Small intestine (tissue), 7 donors: Measurements from ENCODE around the gene PDE6B. TPM values are rescaled to one million over a fixed set of nuclear protein-coding genes. Genes with fewer than 3 reads are reported as not detected.
"Not testable (repeated sequence)": the region's sequence is repeated elsewhere in the genome, so short reads cannot be mapped to it uniquely, and the experiment has no call there.

Experiments
- DNase-seq, 2 donors: peaks; one replicate each; pipeline versions ENCODE4 v3.0.0 to v3.0.0-alpha.2; 2013
- FAIRE-seq: peaks from 2 replicates; lab custom pipeline; 2012; peaks lifted over from hg19 to GRCh38; lab: Jason Lieb, UNC
- H3K27ac ChIP-seq, 3 donors: one replicate each; pipeline ENCODE4 v1.5.1; 2013; ENCODE audit warnings: low read length in 2 of 3, mild to moderate bottlenecking in 2 of 3, control low read depth in 1 of 3, inconsistent platforms in 1 of 3, low read depth in 1 of 3, moderate library complexity in 1 of 3
- H3K27me3 ChIP-seq, 3 donors: one replicate each; pipeline ENCODE4 v1.6.1; 2013; ENCODE audit warnings: low read length in 3 of 3, inconsistent platforms in 1 of 3; ENCODE audit not compliant: control insufficient read depth in 3 of 3, insufficient read depth in 3 of 3
- H3K36me3 ChIP-seq, 3 donors: one replicate each; pipeline ENCODE4 v1.6.1; 2013; ENCODE audit warnings: low read length in 3 of 3, inconsistent platforms in 1 of 3, low read depth in 1 of 3, mild to moderate bottlenecking in 1 of 3, moderate library complexity in 1 of 3; ENCODE audit not compliant: control insufficient read depth in 3 of 3, insufficient read depth in 2 of 3
- H3K4me1 ChIP-seq, 3 donors: one replicate each; pipeline ENCODE4 v1.6.1; 2013; ENCODE audit warnings: low read length in 2 of 3, inconsistent platforms in 1 of 3, low read depth in 1 of 3, mild to moderate bottlenecking in 1 of 3, moderate library complexity in 1 of 3; ENCODE audit not compliant: control insufficient read depth in 3 of 3, insufficient read depth in 2 of 3
- H3K4me3 ChIP-seq, 3 donors: one replicate each; pipeline ENCODE4 v1.5.1; 2013; ENCODE audit warnings: low read length in 3 of 3, control low read depth in 1 of 3, inconsistent platforms in 1 of 3, low read depth in 1 of 3, mild to moderate bottlenecking in 1 of 3, moderate library complexity in 1 of 3
- H3K9me3 ChIP-seq, 2 donors: one replicate each; pipeline ENCODE4 v1.6.1; 2013; ENCODE audit warnings: low read depth in 1 of 2, low read length in 1 of 2; ENCODE audit not compliant: control insufficient read depth in 2 of 2, insufficient read depth in 1 of 2
- WGBS, 3 donors: extraction: QIAGEN DNeasy Blood & Tissue Kit; methylation state at CpG; one replicate each; pipeline ENCODE4 v1.1.7; 2013; 5-methylcytosine and 5-hydroxymethylcytosine counted together
- polyA plus RNA-seq, 4 donors: library from polyadenylated mRNA; stranded (reverse) in 3 of 4; unstranded in 1 of 4; fragments of 200-250 nt in 3 of 4; fragments of 120-200 nt in 1 of 4; gene quantifications; one replicate each; pipeline versions ENCODE4 v1.2.1 to v1.2.3, GENCODE V29; 2013
- donor health status: healthy with polysubstance abuse.
- donor health status: control.
- donor health status: control.
- donor health status: Bipolar disorder and iron deficiency.
- donor health status: healthy.

Gene PDE6B
- polyA plus RNA-seq, 4 donors, result 1.8 to 35.2 TPM; not detected in 2

GRCh38 chr4:581181-581580 is 44.2 kb upstream of the PDE6B start:
- Histone ChIP-seq H3K27me3 (peaks cover 12 to 39% (median 33%) of the 10 kb centered on the region in 3 donors), H3K4me3 (no peak overlapping the region), H3K9me3 (no peaks in the 10 kb centered on the region), H3K36me3 (no peaks in the 10 kb centered on the region), H3K27ac (no peak overlapping the region), H3K4me1 (no peaks in the 10 kb centered on the region)
- DNase-seq (no peak), FAIRE-seq (no peak)
- WGBS, 3 donors, result 55 to 61% (median 58%) methylated on average over 6 of the region's 6 CpGs

DNA sequence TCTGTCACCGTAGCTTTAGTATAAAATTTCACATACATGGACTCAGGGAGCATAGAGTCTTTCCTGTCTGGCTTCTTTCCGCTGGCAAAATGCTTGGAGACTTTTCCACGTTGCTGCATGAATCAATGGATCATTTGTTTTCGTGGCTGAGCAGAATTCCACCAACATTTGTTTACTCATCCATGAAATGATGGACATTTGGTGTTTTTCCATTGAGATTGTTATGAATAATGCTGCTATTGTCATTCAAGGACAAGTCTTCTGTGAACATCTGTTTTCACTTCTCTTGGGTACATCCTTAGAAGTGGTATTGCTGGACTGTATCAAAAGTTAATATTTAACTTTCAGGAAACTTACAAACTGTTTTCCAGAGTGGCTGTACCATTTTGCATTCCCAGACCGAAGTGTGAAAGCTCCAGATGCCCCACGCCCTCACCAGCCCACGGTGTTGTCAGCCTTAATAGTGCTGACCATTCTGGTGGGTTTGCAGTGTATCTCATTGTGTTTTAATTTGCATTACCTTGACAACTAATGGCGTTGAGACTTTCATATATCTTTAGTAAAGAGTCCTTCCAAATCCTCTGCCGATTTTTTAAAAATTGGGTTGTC is 43.5 kb upstream of the PDE6B start:
- Histone ChIP-seq H3K27me3 (peaks cover 8 to 35% (median 33%) of the 10 kb centered on the region in 3 donors), H3K27ac (no peak overlapping the region), H3K36me3 (no peaks in the 10 kb centered on the region), H3K4me1 (no peaks in the 10 kb centered on the region), H3K4me3 (no peak overlapping the region), H3K9me3 (no peaks in the 10 kb centered on the region)
- DNase-seq, result no peak
- WGBS, 3 donors, result 69 to 76% (median 75%) methylated on average over 9 of the region's 9 CpGs
- FAIRE-seq, result no peak

- Histone ChIP-seq H3K4me1 (no peaks in the 10 kb centered on the region), H3K4me3 (no peak overlapping the region), H3K27me3 (peaks cover 5 to 16% (median 14%) of the 10 kb centered on the region in 3 donors), H3K9me3 (no peaks in the 10 kb centered on the region), H3K36me3 (no peaks in the 10 kb centered on the region), H3K27ac (no peak overlapping the region)
- no peak for DNase-seq
- FAIRE-seq, result no peak
- 76 to 88% (median 82%) methylated on average over 2 of the region's 2 CpGs for WGBS, 3 donors
Observed at GRCh38 chr4:583820-584219, 41.6 kb upstream of the PDE6B start.

DNA sequence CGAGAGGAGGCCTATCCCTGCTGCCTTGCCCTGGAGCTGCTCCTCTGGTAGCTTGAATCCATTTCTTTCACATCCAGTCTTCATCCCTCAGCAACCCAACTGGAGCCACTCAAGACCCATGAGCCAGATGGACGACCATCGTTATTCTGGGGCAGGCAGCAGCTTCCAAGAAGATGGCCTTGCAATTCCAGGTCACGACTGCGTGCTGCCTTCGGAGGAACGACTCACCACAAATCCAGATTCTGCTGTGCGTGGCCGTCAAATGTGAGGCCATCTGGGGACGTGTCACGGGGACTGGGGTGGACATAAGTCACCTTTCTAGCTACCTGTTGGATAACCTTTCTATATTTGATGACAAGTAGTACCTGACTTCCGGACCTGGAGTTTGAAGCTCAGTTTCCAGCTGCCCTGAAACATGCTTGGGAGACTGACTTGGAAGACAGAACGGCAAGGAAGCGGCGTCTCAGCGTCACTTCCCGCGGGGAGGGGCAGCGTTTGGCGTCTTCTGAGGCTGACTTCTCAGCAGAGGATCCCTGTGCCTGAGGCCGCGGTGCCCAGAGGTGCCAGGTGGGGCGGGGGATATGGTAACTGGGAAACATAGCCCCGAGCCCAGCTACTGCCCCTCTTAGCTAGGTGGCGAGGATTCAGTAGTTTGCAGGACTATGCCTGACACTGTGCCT is 37.6 kb upstream of the PDE6B start:
- H3K9me3 ChIP-seq, result no peaks in the 10 kb centered on the region
- H3K27ac ChIP-seq, result no peak overlapping the region
- H3K4me1 ChIP-seq, result no peaks in the 10 kb centered on the region
- DNase-seq, result no peak
- no peaks in the 10 kb centered on the region for H3K36me3 ChIP-seq
- WGBS, 3 donors, result 78 to 86% (median 81%) methylated on average over 25 of the region's 25 CpGs
- no peak overlapping the region for H3K4me3 ChIP-seq
- H3K27me3 ChIP-seq, result peaks cover 0 to 3% (median 0%) of the 10 kb centered on the region in 3 donors
- no peak for FAIRE-seq

DNA sequence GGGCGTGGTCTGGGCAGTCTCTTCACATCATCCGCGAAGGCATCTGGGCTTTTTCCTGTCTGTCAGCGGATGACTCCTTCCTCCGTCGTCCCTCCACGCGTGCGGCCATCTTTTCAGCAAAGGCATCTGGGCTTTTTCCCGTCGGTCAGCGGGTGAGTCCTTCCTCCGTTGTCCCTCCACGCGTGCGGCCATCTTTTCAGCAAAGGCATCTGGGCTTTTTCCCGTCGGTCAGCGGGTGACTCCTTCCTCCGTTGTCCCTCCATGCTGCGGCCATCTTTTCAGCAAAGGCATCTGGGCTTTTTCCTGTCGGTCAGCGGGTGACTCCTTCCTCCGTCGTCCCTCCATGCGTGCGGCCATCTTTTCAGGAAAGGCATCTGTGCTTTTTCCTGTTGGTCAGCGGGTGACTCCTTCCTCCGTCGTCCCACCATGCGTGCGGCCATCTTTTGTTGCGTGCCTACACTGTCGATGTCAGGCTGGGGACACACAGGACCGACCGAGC is 37.0 kb upstream of the PDE6B start:
- H3K27me3 ChIP-seq, result peaks cover 0 to 3% (median 0%) of the 10 kb centered on the region in 3 donors
- no peaks in the 10 kb centered on the region for H3K36me3 ChIP-seq
- no peak overlapping the region for H3K4me3 ChIP-seq
- no peaks in the 10 kb centered on the region for H3K4me1 ChIP-seq
- H3K27ac ChIP-seq, result no peak overlapping the region
- 81 to 90% (median 85%) methylated on average over 36 of the region's 36 CpGs for WGBS, 3 donors
- no peak for DNase-seq
- no peaks in the 10 kb centered on the region for H3K9me3 ChIP-seq
- FAIRE-seq, result no peak

DNA sequence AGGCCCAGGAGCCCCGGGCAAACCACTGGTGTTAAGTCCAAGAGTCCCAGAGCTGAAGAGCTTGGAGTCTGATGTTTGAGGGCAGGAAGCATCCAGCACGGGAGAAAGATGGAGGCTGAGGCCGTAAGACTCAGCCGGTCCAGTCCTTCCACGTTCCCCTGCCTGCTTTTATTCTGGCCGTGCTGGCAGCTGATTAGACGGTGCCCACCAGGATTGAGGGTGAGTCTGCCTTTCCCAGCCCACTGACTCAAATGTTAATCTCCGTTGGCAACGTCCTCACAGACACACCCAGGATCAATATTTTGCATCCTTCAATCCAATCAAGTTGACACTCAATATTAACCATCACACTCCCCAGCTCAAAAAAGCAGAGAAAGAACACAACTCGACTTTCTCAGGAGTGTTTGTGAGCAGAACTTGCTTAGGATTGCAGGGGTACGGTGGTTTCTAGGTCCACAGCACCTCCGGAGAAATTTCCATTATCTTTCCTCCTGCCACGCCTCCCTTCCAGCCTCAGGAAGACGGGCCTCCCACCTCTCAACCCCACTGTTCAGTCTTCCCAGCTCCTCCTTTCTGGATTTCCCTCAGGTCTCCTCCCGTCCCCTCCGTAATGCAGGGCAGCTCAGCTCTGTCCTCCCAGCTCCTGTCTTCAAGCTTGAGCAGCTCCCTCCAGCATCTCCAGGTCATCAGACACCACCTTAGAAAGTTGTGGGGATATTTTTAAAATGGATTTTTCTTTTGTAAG is 36.0 kb upstream of the PDE6B start:
- no peak overlapping the region for H3K4me3 ChIP-seq
- FAIRE-seq, result no peak
- H3K27me3 ChIP-seq, result peaks cover 0 to 3% (median 0%) of the 10 kb centered on the region in 3 donors
- H3K4me1 ChIP-seq, result no peaks in the 10 kb centered on the region
- H3K36me3 ChIP-seq, result no peaks in the 10 kb centered on the region
- H3K27ac ChIP-seq, result no peak overlapping the region
- WGBS, 3 donors, result 63 to 78% (median 72%) methylated on average over 16 of the region's 16 CpGs
- no peaks in the 10 kb centered on the region for H3K9me3 ChIP-seq
- no peak for DNase-seq

DNA sequence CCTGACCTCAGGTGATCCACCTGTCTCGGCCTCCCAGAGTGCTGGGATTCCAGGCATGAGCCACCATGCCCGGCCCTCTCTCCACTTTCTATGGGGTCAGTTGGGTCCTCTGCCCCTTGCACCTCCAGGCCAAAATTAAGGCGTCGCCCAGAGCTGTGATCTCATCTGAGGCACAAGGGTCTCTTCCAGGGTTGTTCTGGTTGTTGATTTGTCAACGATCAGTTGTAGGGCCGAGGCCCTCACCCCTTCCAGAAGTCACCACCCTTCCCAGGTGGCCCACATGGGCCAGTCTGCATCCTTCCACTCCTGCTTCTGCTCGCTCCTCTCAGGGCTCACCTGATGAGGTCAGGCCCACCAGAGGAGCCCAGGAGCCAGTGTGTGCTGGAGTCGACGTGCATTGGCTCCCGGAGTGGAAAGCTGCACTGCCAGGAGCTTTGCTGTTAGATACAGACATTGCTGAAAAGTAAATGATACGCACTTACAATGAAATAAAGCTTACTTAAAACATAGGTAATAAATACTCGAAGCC is 35.0 kb upstream of the PDE6B start:
- H3K4me1 ChIP-seq, result no peaks in the 10 kb centered on the region
- no peaks in the 10 kb centered on the region for H3K9me3 ChIP-seq
- peaks cover 0 to 3% (median 0%) of the 10 kb centered on the region in 3 donors for H3K27me3 ChIP-seq
- no peak overlapping the region for H3K4me3 ChIP-seq
- no peak for FAIRE-seq
- no peak overlapping the region for H3K27ac ChIP-seq
- 89 to 92% (median 91%) methylated on average over 12 of the region's 12 CpGs for WGBS, 3 donors
- H3K36me3 ChIP-seq, result no peaks in the 10 kb centered on the region
- DNase-seq, result no peak

- H3K27me3 ChIP-seq, DNase-seq, H3K4me3 ChIP-seq, H3K36me3 ChIP-seq, H3K27ac ChIP-seq, H3K4me1 ChIP-seq, FAIRE-seq, H3K9me3 ChIP-seq: not testable (repeated sequence)
- 83 to 86% (median 83%) methylated on average over 11 of the region's 13 CpGs for WGBS, 3 donors
Observed at GRCh38 chr4:592178-592577, 33.2 kb upstream of the PDE6B start.
